ENCODE results near the gene PHYKPL.

Gene PHYKPL

GRCh38 chr5:178213748-178214151, 18.9 kb downstream of the PHYKPL start:
- TF ChIP-seq, protein P1, sequence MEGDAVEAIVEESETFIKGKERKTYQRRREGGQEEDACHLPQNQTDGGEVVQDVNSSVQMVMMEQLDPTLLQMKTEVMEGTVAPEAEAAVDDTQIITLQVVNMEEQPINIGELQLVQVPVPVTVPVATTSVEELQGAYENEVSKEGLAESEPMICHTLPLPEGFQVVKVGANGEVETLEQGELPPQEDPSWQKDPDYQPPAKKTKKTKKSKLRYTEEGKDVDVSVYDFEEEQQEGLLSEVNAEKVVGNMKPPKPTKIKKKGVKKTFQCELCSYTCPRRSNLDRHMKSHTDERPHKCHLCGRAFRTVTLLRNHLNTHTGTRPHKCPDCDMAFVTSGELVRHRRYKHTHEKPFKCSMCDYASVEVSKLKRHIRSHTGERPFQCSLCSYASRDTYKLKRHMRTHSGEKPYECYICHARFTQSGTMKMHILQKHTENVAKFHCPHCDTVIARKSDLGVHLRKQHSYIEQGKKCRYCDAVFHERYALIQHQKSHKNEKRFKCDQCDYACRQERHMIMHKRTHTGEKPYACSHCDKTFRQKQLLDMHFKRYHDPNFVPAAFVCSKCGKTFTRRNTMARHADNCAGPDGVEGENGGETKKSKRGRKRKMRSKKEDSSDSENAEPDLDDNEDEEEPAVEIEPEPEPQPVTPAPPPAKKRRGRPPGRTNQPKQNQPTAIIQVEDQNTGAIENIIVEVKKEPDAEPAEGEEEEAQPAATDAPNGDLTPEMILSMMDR (IDR thresholded peaks at IDR 0.05; ENCODE audit: insufficient read depth, low read length, poor library complexity, severe bottlenecking): no peak
- no peak for TF ChIP-seq EZH2phosphoT487 (conservative IDR thresholded peaks at IDR 0.05; ENCODE audit: low read length)
- Histone ChIP-seq H3K9me2 (replicated peaks; ENCODE audit: insufficient read depth, low read length) (no peaks in the 10 kb centered on the region), H3K4me2 (ENCODE audit: low read depth, low read length, poor library complexity, severe bottlenecking) (no peak overlapping the region), H3K4me3 (ENCODE audit: insufficient read depth, low read length, poor library complexity, severe bottlenecking) (no peak overlapping the region), H3K9ac (ENCODE audit: low read length) (no peak overlapping the region), H3F3A (ENCODE audit: insufficient read depth) (peaks cover 81% of the 10 kb centered on the region), H3K9me3 (ENCODE audit: insufficient read depth, low read length) (no peaks in the 10 kb centered on the region), H3K79me2 (ENCODE audit: insufficient read depth, low read length) (no peaks in the 10 kb centered on the region), H3K36me3 (ENCODE audit: low read length) (peaks cover 26% of the 10 kb centered on the region), H4K20me1 (ENCODE audit: low read depth, low read length) (peaks cover 5% of the 10 kb centered on the region; the same call in 1 of the 2 replicates), H3K27me3 (ENCODE audit: low read length) (no peaks in the 10 kb centered on the region), H2AFZ (ENCODE audit: low read depth, low read length, severe bottlenecking) (no peak overlapping the region), H3K27ac (ENCODE audit: low read depth, low read length) (peak overlapping the region; percentile 23; the same call in 1 of the 2 replicates)

- no peaks in the 10 kb centered on the region for H3K9me2 ChIP-seq (replicated peaks; ENCODE audit: insufficient read depth, low read length)
- H2AFZ ChIP-seq (ENCODE audit: low read depth, low read length, severe bottlenecking): no peak overlapping the region
- peaks cover 12% of the 10 kb centered on the region for H4K20me1 ChIP-seq (ENCODE audit: low read depth, low read length)
- TF ChIP-seq, protein P1 (IDR thresholded peaks at IDR 0.05; ENCODE audit: insufficient read depth, low read length, poor library complexity, severe bottlenecking): no peak
- TF ChIP-seq EZH2phosphoT487 (conservative IDR thresholded peaks at IDR 0.05; ENCODE audit: low read length): no peak
- peaks cover 81% of the 10 kb centered on the region for H3F3A ChIP-seq (ENCODE audit: insufficient read depth)
- peaks cover 28% of the 10 kb centered on the region; the same call in 1 of the 2 replicates for H3K36me3 ChIP-seq (ENCODE audit: low read length)
- H3K79me2 ChIP-seq (ENCODE audit: insufficient read depth, low read length): peaks cover 5% of the 10 kb centered on the region
- H3K27me3 ChIP-seq (ENCODE audit: low read length): no peaks in the 10 kb centered on the region
- H3K9ac ChIP-seq (ENCODE audit: low read length): no peak overlapping the region
- H3K4me2 ChIP-seq (ENCODE audit: low read depth, low read length, poor library complexity, severe bottlenecking): no peak overlapping the region
- no peak overlapping the region for H3K4me3 ChIP-seq (ENCODE audit: insufficient read depth, low read length, poor library complexity, severe bottlenecking)
- H3K9me3 ChIP-seq (ENCODE audit: insufficient read depth, low read length): no peaks in the 10 kb centered on the region
- peak overlapping the region; percentile 33; the same call in 1 of the 2 replicates for H3K27ac ChIP-seq (ENCODE audit: low read depth, low read length)
Observed at GRCh38 chr5:178213003-178213461, 19.6 kb downstream of the PHYKPL start.

GRCh38 chr5:178212241-178213002, 20.2 kb downstream of the PHYKPL start:
- Histone ChIP-seq H3K4me2 (ENCODE audit: low read depth, low read length, poor library complexity, severe bottlenecking) (no peak overlapping the region), H3K9me2 (replicated peaks; ENCODE audit: insufficient read depth, low read length) (no peaks in the 10 kb centered on the region), H3K79me2 (ENCODE audit: insufficient read depth, low read length) (peaks cover 11% of the 10 kb centered on the region), H3K4me3 (ENCODE audit: insufficient read depth, low read length, poor library complexity, severe bottlenecking) (no peak overlapping the region), H3K36me3 (ENCODE audit: low read length) (peaks cover 34% of the 10 kb centered on the region), H3F3A (ENCODE audit: insufficient read depth) (peaks cover 87% of the 10 kb centered on the region), H3K9ac (ENCODE audit: low read length) (no peak overlapping the region), H3K9me3 (ENCODE audit: insufficient read depth, low read length) (no peaks in the 10 kb centered on the region), H3K27me3 (ENCODE audit: low read length) (no peaks in the 10 kb centered on the region), H2AFZ (ENCODE audit: low read depth, low read length, severe bottlenecking) (no peak overlapping the region), H4K20me1 (ENCODE audit: low read depth, low read length) (peaks cover 18% of the 10 kb centered on the region), H3K27ac (ENCODE audit: low read depth, low read length) (peak overlapping the region; percentile 33)
- no peak for TF ChIP-seq EZH2phosphoT487 (conservative IDR thresholded peaks at IDR 0.05; ENCODE audit: low read length)
- TF ChIP-seq, protein P1 (IDR thresholded peaks at IDR 0.05; ENCODE audit: insufficient read depth, low read length, poor library complexity, severe bottlenecking): no peak
